ENCODE measurements around the gene OR5H1.

- TF ChIP-seq POLR2AphosphoS5 (IDR thresholded peaks at IDR 0.05; ENCODE audit: low read depth, low read length) (no peak), PAX5 (IDR thresholded peaks at IDR 0.05; ENCODE audit: insufficient read depth, low read length, severe bottlenecking) (no peak), TAF1 (IDR thresholded peaks at IDR 0.05; ENCODE audit: low read depth, low read length) (no peak), POLR2A (IDR thresholded peaks at IDR 0.05; ENCODE audit: low read depth, low read length) (no peak), SPI1 (IDR thresholded peaks at IDR 0.05; ENCODE audit: low read depth, low read length) (no peak), POU2F2 (IDR thresholded peaks at IDR 0.05; ENCODE audit: low read depth, low read length) (no peak)
Measured at GRCh38 chr3:98115717-98116116, 14.8 kb upstream of the OR5H1 start.
